GM19455 (cell line): ENCODE measurements around the gene KDM4F.
"Not testable (repeated sequence)": the region's sequence is repeated elsewhere in the genome, so short reads cannot be mapped to it uniquely, and the experiment has no call there.

Source experiments
- ATAC-seq: cut with Tn5 transposase; IDR thresholded peaks from one replicate; pipeline ENCODE4 v1.9.1; 2021; ENCODE audit not compliant: unreplicated experiment

The KDM4F gene

DNA sequence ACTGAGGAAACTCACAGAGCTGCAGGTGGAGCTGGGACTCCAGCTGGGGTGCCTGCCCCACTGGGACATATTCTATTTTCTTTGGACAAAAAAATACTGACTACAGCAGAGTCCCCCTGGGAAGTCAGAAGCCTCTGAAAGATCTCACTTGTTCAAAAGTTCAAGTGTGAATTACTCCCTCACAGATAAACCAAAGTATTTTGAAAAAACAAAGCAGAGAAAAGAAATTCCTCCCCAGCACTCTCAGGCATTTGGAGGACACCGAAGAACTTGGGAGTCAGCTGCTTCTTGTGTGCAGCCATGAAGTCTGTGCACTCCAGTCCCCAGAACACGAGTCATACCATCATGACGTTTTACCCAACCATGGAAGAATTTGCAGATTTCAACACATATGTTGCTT, at the start of gene KDM4F:
Gene KDM4F, plus strand, starts transcription at position 301 of the 400 bp plus-strand sequence.
- ATAC-seq = not testable (repeated sequence)

DNA sequence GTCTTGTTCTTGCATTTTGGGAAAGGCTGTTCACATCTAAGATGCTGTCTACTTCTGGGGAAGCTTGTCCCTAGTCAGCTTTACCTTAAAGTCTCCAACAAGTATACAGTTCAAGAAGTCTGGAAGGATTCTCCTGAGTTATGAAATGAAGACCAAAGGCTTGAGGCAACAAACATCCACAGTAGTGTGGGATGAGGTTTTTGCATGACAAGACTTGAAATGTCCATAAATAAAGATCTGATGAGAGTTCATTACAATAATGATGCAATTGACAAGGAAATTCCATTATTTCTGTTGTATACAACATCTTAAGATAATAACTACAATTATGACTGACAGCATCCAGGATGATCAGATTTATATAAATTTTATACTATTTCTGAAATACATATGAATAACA, 45.5 kb upstream of the KDM4F start:
- no peak for ATAC-seq

DNA sequence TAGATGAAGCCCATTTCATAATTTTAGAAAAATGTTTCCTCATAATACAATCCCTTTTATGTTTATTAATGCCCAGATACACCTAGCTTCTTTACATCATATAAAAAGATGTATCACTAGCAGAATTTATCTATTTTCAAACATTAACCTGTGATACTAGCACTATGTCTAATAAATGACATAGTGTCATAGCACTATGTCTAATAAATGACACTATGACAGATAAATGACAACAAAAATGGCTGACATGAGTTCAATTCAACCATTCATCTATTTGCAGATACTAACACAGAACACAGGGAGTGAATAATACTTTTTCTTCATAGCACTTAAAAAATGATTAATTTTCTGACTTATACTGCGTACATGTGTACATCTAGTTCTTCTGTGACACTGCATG, 43.6 kb upstream of the KDM4F start:
- no peak for ATAC-seq

DNA sequence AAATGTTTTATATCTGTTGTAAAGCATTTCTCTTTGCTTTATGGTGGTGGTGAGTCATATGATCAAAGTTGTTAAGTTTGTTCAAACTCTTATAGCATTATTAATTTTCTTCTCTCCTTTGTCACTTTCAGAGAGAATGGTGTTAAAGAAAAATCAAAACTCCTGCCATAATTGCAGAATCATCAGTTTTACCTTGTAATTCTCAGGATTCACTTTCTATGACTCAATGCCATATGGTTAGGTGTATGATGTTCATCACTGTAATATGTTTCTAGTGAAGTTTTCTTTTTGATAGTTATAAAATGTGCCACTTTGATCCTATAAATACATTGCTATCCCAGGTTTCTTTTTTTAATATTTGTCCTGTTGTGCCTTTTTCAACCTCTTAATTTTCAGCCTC, 37.8 kb upstream of the KDM4F start:
- no peak for ATAC-seq

DNA sequence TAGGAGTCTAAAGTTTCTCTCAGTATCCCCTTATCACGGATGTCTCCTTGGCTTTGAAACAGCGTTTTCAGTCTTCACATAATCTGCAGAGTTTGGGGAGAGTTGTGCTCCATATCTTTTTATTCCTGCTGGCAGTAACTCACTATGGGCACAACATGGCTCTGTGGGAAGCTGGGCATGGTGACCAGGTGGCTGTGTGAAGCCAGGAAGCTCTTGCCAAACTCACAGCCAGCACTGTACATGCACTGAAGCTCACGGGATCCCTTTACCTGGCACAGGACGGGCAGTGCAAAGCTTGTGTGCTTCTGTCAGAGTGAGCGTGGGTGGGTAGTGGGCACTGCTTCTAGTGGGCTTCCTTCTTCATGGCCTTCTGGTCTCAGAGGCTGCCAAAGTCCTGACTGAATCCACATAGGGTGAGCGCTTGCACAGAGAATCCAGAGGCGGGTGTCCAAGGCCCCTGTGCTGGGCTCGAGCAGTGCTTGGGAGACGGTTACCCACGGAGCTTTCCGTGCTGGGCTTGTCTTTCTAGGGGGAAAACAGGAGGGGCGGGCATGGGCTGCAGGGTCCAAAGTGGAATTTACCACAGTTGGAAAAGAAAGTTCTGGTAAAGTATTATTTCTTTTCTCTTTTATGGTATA, 34.9 kb upstream of the KDM4F start:
- ATAC-seq = no peak

DNA sequence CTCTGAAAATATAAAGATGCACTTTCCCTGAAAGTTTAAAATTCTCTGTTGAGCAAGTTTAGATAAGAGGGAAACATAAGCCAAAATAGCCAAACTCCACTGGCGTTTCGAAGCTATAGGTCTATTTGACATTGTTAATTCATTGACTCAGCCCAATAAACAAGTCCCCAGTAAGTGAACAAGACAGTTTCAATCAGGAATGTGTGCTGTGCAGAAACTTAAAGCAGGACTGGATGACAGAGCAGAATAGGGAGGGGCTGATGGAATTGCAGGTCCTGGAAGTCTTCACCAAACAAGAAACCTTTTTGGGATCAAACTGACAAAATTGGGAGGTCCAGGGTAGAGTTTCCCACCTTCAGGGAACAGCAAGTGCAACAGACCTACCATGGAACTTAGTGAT, 33.1 kb upstream of the KDM4F start:
- ATAC-seq = no peak

DNA sequence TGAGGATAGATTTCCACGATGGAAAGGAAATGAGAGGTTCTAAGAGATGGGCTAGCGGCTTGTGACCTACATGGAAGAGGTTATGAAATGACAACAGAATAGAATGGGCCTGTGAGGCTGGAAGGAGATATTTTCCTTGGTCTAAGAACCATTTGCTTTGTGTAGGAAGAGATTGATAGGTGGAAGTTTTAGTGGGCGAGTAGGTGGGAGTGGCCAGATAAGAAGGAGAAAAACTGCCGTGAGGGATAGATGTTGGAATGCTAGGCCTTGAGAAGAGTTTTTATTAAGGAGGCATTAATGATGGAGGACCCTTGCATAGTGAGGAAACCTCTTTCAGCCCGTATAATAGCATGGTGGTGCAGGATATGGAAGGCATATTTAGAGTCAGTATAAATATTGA, 27.8 kb upstream of the KDM4F start:
- not testable (repeated sequence) for ATAC-seq

DNA sequence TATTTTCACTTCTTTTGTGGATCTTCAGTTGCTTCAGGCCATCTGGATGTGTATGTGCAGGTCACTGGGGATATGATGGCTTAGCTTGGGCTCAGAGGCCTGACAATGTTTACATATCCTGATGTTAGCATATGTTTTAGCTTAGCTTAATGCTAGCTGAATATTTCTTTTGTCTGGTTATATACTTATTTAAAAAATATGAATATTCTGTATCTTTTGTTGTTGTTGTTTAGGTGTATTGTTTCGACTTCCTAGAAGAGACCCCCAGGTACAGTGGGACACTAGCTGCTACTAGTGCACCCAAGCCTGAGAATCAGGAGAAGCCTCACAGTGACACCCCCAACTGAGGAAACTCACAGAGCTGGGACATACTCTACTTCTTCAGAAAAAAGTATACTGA, 24.3 kb upstream of the KDM4F start, which contains the start of gene KDM4E:
Gene KDM4E, plus strand, starts transcription at position 301 of the 400 bp plus-strand sequence. CDS start 300 bp downstream, outside the sequence.
- ATAC-seq = no peak

DNA sequence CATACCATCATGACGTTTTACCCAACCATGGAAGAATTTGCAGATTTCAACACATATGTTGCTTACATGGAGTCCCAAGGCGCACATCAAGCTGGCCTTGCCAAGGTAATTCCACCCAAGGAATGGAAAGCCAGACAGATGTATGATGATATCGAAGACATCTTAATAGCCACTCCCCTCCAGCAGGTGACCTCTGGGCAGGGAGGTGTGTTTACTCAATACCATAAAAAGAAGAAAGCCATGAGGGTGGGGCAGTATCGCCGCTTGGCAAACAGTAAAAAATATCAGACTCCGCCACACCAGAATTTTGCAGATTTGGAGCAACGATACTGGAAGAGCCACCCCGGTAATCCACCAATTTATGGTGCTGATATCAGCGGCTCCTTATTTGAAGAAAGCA, 23.6 kb upstream of the KDM4F start:
- not testable (repeated sequence) for ATAC-seq

DNA sequence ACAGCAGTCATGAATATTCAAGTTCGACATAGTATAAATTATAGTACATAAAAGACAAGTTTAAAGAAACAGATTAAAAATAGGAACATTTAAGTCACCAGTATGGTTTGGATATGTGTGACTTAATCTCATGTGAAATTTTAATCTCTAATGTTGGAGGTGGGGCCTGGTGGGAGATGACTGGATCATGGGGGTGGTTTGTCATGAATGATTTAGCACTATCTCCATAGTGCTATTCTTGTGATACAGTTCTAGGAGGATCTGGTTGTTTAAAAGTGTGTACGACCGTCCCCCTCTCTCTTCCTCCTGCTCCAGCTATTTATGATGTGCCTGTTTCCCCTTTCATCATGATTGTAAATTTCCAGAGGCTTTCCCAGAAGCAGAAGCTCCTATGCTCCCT, 20.9 kb upstream of the KDM4F start:
- no peak for ATAC-seq

DNA sequence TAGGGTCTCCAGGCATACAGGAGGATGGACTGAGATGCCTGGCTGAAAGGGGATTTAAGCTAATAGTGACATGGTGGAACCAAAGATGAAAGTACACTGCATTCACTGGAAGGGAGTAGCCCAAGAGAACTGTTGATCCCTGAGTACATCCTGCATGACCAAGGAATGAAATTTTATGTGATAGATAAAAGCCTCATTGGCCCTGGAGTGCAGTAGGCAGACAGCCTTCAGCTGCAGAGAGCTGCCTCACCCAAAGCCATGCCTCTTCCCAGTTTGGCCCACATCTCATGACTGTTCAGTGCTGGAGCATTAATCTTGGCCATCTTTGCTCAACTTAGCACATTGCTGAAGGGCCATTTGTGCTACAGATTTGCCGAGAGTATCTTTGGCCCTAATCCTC, 16.2 kb upstream of the KDM4F start:
- no peak for ATAC-seq

DNA sequence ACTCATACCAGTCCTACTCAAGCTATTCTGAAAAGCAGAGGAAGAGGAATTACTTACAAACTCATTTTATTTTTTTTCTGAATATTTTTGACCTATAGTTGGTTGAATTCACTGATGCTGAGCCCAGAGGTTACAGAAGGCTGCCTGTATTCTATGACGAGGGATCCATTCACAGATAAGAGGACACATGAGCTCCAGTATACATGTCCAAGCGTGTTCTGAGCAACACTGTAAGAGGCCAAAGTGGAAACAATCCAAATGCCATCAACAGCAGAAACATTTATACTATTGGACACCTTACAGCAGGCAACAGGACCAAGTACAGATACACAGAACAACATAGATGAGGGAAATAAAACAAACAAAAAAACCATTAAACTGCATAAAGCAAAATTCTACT, 13.9 kb upstream of the KDM4F start:
- ATAC-seq = no peak

DNA sequence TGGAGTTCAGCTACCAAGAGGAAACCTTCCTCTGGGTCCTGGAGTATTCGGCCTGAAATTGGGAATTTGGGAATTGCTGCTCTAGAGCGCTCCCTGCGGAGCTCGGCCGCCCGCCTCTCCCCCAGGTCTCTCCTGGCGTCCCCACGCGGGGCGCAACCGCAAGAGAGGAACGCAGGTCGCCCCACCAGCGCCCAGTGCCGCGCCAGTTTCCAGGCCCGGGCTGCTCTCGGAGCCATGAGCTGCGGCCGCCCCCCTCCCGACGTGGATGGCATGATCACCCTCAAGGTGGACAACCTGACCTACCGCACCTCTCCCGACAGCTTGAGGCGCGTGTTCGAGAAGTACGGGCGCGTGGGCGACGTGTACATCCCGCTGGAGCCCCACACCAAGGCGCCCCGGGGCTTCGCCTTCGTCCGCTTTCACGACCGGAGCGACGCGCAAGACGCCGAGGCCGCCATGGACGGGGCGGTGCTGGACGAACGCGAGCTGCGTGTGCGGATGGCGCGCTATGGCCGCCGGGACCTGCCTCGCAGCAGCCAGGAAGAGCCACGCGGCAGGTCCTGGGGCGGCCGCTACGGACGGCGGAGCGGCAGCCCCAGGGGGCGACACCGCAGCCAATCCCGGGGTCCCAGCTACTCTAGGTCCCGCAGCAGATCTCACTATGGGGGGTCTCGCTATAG, 11.7 kb upstream of the KDM4F start:
- ATAC-seq = not testable (repeated sequence)

DNA sequence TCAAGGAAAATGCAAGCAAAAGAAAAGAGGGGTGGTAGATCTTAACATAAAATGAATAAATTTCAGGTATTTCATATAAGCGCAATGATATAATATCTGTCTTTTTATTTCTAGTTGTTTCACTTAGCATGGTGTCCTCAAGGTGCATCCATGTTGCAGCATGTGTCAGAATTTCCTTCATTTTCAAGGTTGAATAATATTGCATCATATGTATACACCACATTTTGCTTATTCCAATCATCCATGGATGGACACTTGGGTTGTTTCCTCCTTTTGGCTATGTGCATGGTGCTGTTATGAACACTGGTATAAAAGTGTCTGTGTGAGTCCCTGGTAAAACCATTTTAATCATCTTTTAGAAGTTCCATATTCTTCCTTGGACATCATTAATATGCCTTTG, 7.0 kb upstream of the KDM4F start:
- no peak for ATAC-seq

DNA sequence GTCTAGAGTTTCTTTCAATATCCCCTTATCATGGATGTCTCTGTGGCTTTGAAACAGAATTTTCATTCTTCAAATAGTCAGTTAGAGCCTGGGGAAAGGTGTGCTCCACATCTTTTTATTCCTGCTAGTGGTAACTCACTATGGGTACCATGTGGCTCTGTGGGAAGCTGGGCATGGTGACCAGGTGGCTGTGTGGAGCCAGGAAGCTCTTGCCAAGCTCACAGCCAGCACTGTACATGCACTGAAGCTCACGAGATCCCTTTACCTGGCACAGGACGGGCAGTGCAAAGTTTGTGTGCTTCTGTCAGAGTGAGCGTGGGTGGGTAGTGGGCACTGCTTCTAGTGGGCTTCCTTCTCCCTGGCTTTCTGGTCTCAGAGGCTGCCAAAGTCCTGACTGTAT, 6.3 kb upstream of the KDM4F start:
- ATAC-seq = no peak

DNA sequence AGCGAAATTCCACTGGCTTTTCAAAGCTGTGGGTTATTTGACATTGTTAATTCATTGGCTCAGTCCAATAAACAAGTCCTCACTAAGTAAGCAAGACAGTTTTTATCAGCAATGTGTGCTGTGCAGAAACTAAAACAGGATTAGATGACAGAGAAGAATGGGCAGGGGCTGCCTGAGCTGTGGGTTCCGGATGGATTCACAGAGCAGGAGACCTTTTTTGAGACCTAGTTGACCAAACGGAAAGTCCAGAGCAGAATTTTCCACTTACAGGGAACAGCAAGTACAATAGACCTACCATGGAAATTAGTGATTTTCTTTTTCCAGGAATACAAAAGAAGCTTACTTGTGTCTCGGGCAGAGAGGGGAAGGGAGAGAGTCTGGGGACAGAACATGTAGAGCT, 5.2 kb upstream of the KDM4F start:
- ATAC-seq = no peak

DNA sequence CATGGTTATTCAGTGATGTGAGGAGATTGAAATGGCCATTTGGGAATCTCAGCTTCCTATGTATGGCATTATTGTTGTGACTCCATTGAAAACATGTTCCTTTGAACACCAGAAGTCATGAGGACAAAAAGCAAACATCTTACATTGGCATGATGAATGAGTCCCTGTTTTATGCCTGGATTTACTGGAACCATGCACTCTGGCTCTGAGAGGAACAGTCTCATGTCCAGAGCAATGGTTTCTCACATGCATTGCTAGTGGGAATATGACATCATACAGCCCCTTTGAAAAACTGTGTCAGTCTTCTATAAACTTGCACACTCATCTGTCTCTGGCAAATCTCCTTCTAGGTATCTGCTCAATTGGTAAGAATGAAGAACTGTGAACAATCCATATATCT, 3.4 kb upstream of the KDM4F start:
- no peak for ATAC-seq

DNA sequence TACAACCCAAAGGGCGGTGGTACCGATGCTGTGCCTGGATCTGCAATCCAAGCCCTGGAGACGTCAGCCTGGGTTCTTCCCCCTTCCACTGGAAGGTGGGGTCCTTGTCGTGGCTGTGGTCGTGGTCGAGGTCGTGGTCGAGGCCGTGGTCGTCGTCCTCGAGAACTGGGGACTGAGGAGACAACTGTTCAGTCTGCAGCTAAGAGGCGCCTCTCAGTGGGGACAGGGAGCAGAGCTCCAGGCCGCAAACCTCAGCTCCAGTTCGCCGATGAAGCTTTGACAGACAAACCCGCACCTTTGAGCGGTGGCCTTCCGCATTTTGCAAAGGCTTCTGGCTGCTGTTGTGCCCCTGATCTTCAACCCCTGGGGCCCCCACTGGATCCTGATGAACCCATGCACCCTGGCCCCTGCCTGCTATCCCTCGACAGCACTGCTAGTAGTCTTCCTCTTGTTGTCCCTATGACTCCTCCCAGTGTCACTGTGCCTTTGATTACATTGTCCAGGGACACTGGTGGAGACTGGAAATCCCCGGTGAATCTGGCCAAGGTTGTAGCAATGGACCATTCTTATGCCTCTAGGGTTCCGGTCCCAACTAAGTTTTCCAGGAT, 1.5 kb downstream of the KDM4F start:
- ATAC-seq = no peak

DNA sequence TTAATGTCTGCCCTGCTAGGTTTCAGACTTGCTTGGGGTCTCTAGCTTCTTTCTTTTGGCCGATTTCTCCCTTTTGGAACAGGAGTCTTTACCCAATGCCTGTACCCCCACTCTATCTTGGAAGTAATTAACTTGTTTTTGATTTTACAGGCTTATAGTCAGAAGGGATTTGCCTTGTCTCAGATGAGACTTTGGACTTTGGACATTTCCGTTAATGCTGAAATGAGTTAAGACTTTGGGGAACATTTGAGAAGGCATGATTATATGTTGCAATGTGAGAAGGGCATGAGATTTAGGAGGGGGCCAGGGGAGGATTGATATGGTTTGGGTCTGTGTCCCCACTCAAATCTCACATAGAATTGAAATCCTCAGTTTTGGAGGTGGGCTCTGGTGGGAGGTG, 5.1 kb downstream of the KDM4F start:
- ATAC-seq = no peak

DNA sequence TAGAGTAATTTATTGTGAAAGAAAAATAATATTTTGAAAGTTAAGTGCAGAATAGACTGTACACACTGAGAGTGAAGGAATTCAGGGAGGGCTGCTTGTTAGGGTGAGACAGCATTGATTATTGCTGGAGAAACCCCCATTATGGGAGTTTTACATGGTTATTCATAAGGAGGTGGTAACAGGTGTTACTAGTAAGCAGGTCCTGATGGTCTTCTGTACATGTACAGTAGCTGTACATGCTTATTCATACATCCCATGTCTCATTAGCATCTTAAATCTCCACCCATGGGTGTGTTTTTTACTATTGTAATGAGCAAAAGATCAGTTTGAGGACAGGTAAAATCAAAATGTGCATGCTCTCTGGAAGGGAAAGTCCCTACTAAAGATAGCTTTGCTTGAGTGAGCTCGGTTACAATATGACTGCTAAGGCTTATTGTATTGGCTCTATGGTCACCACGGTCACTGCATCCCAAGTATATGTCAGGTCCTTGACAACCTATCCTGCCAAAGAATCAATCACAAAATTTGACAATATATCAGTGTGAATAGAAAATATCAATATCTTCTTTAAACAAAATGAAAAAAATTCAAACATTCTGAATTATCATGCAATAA, 6.2 kb downstream of the KDM4F start:
- ATAC-seq = peak; percentile 80

DNA sequence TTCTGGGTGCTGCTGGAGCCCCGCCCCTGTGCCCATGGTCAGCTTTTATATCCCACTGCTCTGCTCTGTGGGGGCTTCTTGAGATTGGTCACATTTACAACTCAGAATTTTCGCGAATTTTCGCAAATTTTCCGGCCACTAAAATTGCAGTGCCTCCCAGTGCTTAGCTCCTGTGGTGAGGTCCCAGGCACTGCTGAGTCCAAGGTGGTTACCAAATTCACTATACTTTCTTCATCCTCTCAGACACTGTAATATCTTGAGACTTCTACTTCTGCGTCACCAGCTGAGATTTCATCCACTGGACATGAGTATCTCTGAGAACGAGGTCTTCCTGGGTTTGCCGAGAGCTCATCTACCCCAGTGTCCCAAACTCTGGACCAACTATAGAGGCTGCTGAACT, 8.7 kb downstream of the KDM4F start:
- no peak for ATAC-seq

DNA sequence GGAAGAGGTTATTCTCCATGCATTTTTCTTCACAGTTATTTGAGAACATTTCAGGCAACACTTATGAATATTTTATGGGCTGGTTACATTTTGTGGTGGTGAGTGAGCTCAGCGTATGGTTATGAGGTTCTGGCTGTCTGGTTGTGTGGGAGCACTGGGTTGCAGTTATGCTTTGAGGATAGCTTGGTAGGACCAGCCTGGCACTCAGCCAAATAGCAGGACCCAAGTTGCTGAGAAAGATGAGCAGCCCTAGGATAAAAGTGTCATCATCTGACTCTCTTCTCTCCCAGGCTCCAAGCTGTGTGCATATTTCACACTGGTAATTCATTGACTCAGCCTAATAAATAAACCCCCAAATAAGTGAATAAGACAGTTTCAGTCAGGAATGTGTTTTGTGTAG, 9.4 kb downstream of the KDM4F start:
- no peak for ATAC-seq
